ENCODE results near the gene COLQ. TPM values are rescaled to one million over a fixed set of nuclear protein-coding genes. Genes with fewer than 3 reads are reported as not detected.

The COLQ gene
- total RNA-seq, 6 experiments from 2014 or later, result 0.17 to 0.54 (median 0.29) TPM

GRCh38 chr3:15479400-15480224 lies 41.9 kb downstream of the COLQ start:
- Mint-ChIP-seq H3K27ac (no peak overlapping the region), H3K27me3 (ENCODE audit: insufficient read depth) (peaks cover 12% of the 10 kb centered on the region), H3K4me3 (no peak overlapping the region), H3K9me3 (no peaks in the 10 kb centered on the region), H3K4me1 (ENCODE audit: low read depth) (no peaks in the 10 kb centered on the region), H3K36me3 (ENCODE audit: low read depth) (no peaks in the 10 kb centered on the region)
- DNase-seq, result no peak
- TF ChIP-seq, protein P1, sequence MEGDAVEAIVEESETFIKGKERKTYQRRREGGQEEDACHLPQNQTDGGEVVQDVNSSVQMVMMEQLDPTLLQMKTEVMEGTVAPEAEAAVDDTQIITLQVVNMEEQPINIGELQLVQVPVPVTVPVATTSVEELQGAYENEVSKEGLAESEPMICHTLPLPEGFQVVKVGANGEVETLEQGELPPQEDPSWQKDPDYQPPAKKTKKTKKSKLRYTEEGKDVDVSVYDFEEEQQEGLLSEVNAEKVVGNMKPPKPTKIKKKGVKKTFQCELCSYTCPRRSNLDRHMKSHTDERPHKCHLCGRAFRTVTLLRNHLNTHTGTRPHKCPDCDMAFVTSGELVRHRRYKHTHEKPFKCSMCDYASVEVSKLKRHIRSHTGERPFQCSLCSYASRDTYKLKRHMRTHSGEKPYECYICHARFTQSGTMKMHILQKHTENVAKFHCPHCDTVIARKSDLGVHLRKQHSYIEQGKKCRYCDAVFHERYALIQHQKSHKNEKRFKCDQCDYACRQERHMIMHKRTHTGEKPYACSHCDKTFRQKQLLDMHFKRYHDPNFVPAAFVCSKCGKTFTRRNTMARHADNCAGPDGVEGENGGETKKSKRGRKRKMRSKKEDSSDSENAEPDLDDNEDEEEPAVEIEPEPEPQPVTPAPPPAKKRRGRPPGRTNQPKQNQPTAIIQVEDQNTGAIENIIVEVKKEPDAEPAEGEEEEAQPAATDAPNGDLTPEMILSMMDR (IDR thresholded peaks at IDR 0.05), result no peak

- no peak overlapping the region for H3K4me3 Mint-ChIP-seq
- TF ChIP-seq, protein P1 (IDR thresholded peaks at IDR 0.05), result no peak
- no peaks in the 10 kb centered on the region for H3K9me3 Mint-ChIP-seq
- H3K36me3 Mint-ChIP-seq (ENCODE audit: low read depth), result no peaks in the 10 kb centered on the region
- DNase-seq, result no peak
- no peak overlapping the region for H3K27ac Mint-ChIP-seq
- H3K4me1 Mint-ChIP-seq (ENCODE audit: low read depth), result no peaks in the 10 kb centered on the region
- H3K27me3 Mint-ChIP-seq (ENCODE audit: insufficient read depth), result peaks cover 11% of the 10 kb centered on the region
Measured at GRCh38 chr3:15478640-15478979, 42.9 kb downstream of the COLQ start.

GRCh38 chr3:15477951-15478639 lies 43.4 kb downstream of the COLQ start:
- Mint-ChIP-seq H3K27me3 (ENCODE audit: insufficient read depth) (peaks cover 7% of the 10 kb centered on the region), H3K36me3 (ENCODE audit: low read depth) (no peaks in the 10 kb centered on the region), H3K27ac (no peak overlapping the region), H3K9me3 (no peaks in the 10 kb centered on the region), H3K4me1 (ENCODE audit: low read depth) (no peaks in the 10 kb centered on the region), H3K4me3 (no peak overlapping the region)
- TF ChIP-seq, protein P1 (IDR thresholded peaks at IDR 0.05), result no peak
- DNase-seq, result no peak

- Mint-ChIP-seq H3K4me1 (ENCODE audit: low read depth) (no peaks in the 10 kb centered on the region), H3K36me3 (ENCODE audit: low read depth) (no peaks in the 10 kb centered on the region), H3K9me3 (no peaks in the 10 kb centered on the region), H3K27me3 (ENCODE audit: insufficient read depth) (peaks cover 11% of the 10 kb centered on the region), H3K4me3 (no peak overlapping the region), H3K27ac (no peak overlapping the region)
- TF ChIP-seq, protein P1 (IDR thresholded peaks at IDR 0.05), result no peak
- no peak for DNase-seq
Measured at GRCh38 chr3:15476378-15476777, 45.1 kb downstream of the COLQ start.

GRCh38 chr3:15475161-15475560 lies 46.3 kb downstream of the COLQ start:
- Mint-ChIP-seq H3K4me3 (no peak overlapping the region), H3K36me3 (ENCODE audit: low read depth) (no peaks in the 10 kb centered on the region), H3K27me3 (ENCODE audit: insufficient read depth) (peaks cover 17% of the 10 kb centered on the region), H3K4me1 (ENCODE audit: low read depth) (no peaks in the 10 kb centered on the region), H3K27ac (no peak overlapping the region), H3K9me3 (no peaks in the 10 kb centered on the region)
- TF ChIP-seq, protein P1 (IDR thresholded peaks at IDR 0.05), result no peak
- DNase-seq, result no peak
